Esophagus squamous epithelium (tissue), 5 donors: Measurements from ENCODE around the gene PLBD2. TPM values are rescaled to one million over a fixed set of nuclear protein-coding genes. Genes with fewer than 3 reads are reported as not detected.

ENCODE experiments used
- DNase-seq: peaks from one replicate; lab custom pipeline; 2025; lab: John Stamatoyannopoulos, UW
- H3K27ac ChIP-seq, 4 donors: fragments of 200-600 bp; sonication (generic); one replicate each; pipeline ENCODE4 v1.5.1; 2016 to 2019; ENCODE audit warnings: mild to moderate bottlenecking in 1 of 4
- H3K27me3 ChIP-seq, 4 donors: fragments of 200-600 bp; sonication (generic); 1 replicate in 3 of 4; 2 replicates in 1 of 4; pipeline versions ENCODE4 v1.5.1 to v1.6.0; 2017 to 2021; ENCODE audit warnings: antibody characterized with exemption in 1 of 4
- H3K36me3 ChIP-seq, 3 donors: fragments of 200-600 bp; sonication (generic); one replicate each; pipeline ENCODE4 v1.5.1; 2016 to 2019
- H3K4me1 ChIP-seq, 3 donors: fragments of 200-600 bp; sonication (generic); one replicate each; pipeline ENCODE4 v1.5.1; 2017 to 2019
- H3K4me3 ChIP-seq, 4 donors: fragments of 200-600 bp; sonication (generic); 1 replicate in 3 of 4; 2 replicates in 1 of 4; pipeline ENCODE4 v1.5.1; 2016 to 2019; ENCODE audit warnings: mild to moderate bottlenecking in 2 of 4, moderate library complexity in 1 of 4
- H3K9me3 ChIP-seq, 3 donors: fragments of 200-600 bp; sonication (generic); one replicate each; pipeline ENCODE4 v1.5.1; 2016 to 2019
- POLR2A ChIP-seq, 4 donors: fragments of 450-650 bp; IDR thresholded peaks; one replicate each; pipeline ENCODE4 v1.6.1; 2017; ENCODE audit warnings: antibody characterized with exemption in 4 of 4, mild to moderate bottlenecking in 4 of 4, moderate library complexity in 3 of 4
- WGBS, 2 donors: methylation state at CpG; one replicate each; pipeline ENCODE4 v1.1.5; 2018; 5-methylcytosine and 5-hydroxymethylcytosine counted together
- intact Hi-C: fragments of 100-400 bp; cut with DNase I; formaldehyde crosslinking; loops from one replicate; pipeline ENCODE4 v1.15.0; 2022
- total RNA-seq, 4 donors: library from RNA; depleted of rRNA; stranded (reverse); fragments of >200 nt; gene quantifications; one replicate each; pipeline ENCODE4 v1.1.0, GENCODE V29; 2016
- TF ChIP-seq, protein P1 (sequence below), 6 experiments: fragments of 450-650 bp in 4 of 6; fragments of 200-600 bp in 2 of 6; sonication (generic) in 2 of 6; IDR thresholded peaks; one replicate each; pipeline ENCODE4 v1.5.1; 2016 to 2019; ENCODE audit warnings: antibody characterized with exemption in 6 of 6, mild to moderate bottlenecking in 4 of 6, moderate library complexity in 4 of 6
- donor health status: DM: yes; HTN: yes; CAD: no.

Gene PLBD2
- total RNA-seq, 4 donors from 2014 or later = 14.3 to 22.0 (median 17.1) TPM

DNA sequence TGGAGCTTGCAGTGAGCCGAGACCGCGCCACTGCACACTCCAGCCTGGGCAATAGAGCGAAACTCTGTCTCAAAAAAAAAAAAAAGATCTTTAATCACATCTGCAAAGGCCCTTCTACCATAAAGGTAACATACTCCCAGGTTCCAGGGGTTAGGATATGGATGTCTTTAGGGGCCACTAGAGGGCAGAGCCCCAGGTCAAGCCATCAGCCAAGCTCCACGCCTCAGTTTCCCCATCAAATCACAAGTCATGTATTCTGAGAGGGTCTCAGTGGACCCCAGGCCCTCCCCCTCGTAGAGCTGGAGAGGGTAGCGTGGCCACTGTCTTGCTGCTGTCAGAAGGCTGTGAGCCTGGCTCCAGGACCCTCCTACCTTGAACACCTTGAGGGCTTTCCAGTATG lies 42.2 kb upstream of the PLBD2 start:
- 97 to 100% methylated on average over 1 to 6 of the region's 7 CpGs for WGBS, 2 donors
- H3K27ac ChIP-seq = no peak overlapping the region
- peaks cover 13 to 100% (median 36%) of the 10 kb centered on the region in 3 donors for H3K36me3 ChIP-seq
- no peaks in the 10 kb centered on the region for H3K9me3 ChIP-seq
- H3K4me1 ChIP-seq = no peaks in the 10 kb centered on the region
- H3K27me3 ChIP-seq = no peaks in the 10 kb centered on the region
- DNase-seq = no peak
- TF ChIP-seq, protein P1, sequence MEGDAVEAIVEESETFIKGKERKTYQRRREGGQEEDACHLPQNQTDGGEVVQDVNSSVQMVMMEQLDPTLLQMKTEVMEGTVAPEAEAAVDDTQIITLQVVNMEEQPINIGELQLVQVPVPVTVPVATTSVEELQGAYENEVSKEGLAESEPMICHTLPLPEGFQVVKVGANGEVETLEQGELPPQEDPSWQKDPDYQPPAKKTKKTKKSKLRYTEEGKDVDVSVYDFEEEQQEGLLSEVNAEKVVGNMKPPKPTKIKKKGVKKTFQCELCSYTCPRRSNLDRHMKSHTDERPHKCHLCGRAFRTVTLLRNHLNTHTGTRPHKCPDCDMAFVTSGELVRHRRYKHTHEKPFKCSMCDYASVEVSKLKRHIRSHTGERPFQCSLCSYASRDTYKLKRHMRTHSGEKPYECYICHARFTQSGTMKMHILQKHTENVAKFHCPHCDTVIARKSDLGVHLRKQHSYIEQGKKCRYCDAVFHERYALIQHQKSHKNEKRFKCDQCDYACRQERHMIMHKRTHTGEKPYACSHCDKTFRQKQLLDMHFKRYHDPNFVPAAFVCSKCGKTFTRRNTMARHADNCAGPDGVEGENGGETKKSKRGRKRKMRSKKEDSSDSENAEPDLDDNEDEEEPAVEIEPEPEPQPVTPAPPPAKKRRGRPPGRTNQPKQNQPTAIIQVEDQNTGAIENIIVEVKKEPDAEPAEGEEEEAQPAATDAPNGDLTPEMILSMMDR (IDR thresholded peaks at IDR 0.05) = no peak
- no peak for TF ChIP-seq POLR2A (IDR thresholded peaks at IDR 0.05)
- no peak overlapping the region for H3K4me3 ChIP-seq
- intact Hi-C loops = no loop called here

DNA sequence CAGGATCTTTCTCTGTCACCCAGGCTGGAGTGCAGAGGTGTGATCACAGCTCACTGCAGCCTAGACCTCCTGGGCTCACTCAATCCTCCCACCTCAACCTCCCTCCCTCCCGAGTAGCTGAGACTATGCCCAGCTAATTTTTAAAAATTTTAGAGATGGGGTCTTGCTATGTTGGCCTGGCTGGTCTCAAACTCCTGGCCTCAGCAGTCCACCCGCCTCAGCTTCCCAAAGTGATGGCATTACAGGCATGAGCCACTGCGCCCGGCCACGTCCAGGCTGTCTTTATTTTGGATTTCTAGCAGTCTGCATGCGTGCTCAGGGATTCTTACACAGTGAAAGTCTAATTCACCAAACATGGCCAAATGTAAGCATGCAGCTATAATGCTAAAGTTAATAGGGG lies 41.3 kb upstream of the PLBD2 start:
- H3K27ac ChIP-seq = no peak overlapping the region
- peaks cover 13 to 100% (median 36%) of the 10 kb centered on the region in 3 donors for H3K36me3 ChIP-seq
- no peaks in the 10 kb centered on the region for H3K4me1 ChIP-seq
- TF ChIP-seq, protein P1 (IDR thresholded peaks at IDR 0.05) = no peak
- TF ChIP-seq POLR2A (IDR thresholded peaks at IDR 0.05) = no peak
- no peak overlapping the region for H3K4me3 ChIP-seq
- no peak for DNase-seq
- H3K9me3 ChIP-seq = no peaks in the 10 kb centered on the region
- no peaks in the 10 kb centered on the region for H3K27me3 ChIP-seq
- 80 to 91% methylated on average over 1 to 6 of the region's 6 CpGs for WGBS, 2 donors
- intact Hi-C loops = no loop called here

DNA sequence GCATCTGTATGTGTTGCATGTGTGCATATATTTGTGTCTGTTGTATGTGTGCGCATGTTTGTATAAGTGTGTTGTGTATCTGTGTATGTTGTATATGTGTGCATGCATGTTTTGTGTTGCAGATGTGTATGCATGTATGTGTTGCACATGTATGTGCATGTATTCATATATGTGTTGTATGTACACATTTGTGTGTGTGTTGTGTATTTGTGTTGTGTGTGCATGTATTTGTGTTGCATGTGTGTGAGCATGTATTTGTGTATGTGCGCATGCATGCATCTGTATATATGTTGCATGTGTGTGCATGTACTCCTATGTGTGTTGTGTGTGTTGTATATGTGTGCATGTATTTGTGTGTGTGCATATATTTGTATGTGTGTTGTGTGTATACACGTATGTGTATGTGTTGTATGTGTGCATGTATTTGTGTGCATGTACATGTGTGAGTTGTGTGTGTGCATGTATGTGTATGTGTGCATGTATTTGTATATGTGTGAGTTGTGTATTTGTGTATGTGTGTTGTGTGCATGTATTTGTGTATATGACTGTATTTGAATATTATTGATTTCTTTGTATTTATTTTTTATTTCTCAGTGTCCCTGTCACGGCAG lies 40.2 kb upstream of the PLBD2 start:
- no peaks in the 10 kb centered on the region for H3K9me3 ChIP-seq

DNA sequence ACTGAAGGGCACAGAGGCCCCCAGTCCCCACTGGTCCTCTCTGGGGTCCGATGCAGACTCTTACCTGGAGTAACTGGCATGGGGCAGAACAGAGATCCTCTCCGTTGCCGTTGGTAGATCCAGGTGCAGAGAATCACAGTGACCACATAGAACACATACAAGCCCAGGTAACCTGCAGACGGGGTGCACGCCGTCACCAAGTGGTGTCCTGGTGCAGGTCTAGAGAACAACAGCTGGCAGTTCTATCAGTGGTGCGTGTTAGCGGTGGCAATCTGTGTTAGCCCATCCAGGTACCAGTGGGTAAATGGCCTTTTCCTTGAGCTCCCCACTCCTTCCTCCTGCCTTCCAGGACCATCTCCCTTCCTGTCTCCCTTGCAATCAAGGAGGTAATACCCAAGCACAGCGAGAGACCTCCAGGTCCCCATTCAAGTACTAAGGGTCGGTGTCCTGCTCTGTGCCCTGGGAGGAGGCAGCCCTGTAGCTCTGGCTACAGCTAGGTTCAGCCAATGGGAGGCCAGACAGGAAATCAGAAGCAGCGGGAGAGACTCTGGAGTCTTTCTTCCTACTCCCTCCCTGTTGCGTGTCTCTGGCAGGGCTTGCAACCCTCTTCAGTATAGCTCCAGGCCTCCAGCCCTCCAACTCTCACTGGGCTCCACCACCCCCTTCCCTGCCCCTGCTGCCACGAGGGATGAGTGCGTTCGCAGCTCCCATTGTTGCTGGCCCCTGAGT lies 39.3 kb upstream of the PLBD2 start:
- WGBS, 2 donors = 95 to 98% methylated on average over 6 to 12 of the region's 15 CpGs
- Histone ChIP-seq H3K27me3 (no peaks in the 10 kb centered on the region), H3K9me3 (no peaks in the 10 kb centered on the region), H3K27ac (no peak overlapping the region), H3K4me3 (no peak overlapping the region), H3K36me3 (peaks cover 17 to 95% (median 29%) of the 10 kb centered on the region in 3 donors), H3K4me1 (no peaks in the 10 kb centered on the region)
- intact Hi-C loops = no loop called here
- TF ChIP-seq, protein P1 (IDR thresholded peaks at IDR 0.05) = no peak
- no peak for TF ChIP-seq POLR2A (IDR thresholded peaks at IDR 0.05)
- DNase-seq = no peak

More for the DNA sequence above, 40.2 kb upstream of the PLBD2 start:
- Histone ChIP-seq H3K36me3 (peaks cover 15 to 100% (median 36%) of the 10 kb centered on the region in 3 donors), H3K27ac (no peak overlapping the region), H3K4me1 (no peaks in the 10 kb centered on the region), H3K27me3 (no peaks in the 10 kb centered on the region), H3K4me3 (no peak overlapping the region)
- TF ChIP-seq POLR2A (IDR thresholded peaks at IDR 0.05) = no peak
- TF ChIP-seq, protein P1 (IDR thresholded peaks at IDR 0.05) = no peak
- no peak for DNase-seq
- WGBS, 2 donors = 97% methylated on average over 3 to 4 of the region's 4 CpGs
- intact Hi-C loops = no loop called here

DNA sequence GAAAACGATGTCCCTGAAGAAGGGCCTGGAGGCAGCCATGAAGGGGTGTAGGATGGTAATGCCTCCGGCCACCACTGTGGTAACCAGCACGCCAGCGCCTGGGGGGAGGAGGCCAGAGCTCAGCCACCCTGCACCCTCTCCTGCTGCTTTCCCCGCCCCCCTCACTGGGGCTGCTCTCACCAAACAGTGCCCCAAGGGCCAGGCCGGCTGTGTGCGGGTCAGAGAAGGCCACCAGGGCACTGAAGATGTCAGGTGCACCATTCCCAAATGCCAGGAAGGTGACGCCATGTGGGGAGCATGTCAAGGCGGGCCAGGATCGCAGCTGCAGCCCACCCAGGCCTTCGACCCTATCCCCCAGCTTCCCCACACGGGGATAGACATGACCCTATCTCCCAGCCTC lies 38.0 kb upstream of the PLBD2 start:
- intact Hi-C loops = no loop called here
- H3K4me3 ChIP-seq = no peak overlapping the region
- no peak overlapping the region for H3K27ac ChIP-seq
- no peaks in the 10 kb centered on the region for H3K4me1 ChIP-seq
- peaks cover 17 to 82% (median 23%) of the 10 kb centered on the region in 3 donors for H3K36me3 ChIP-seq
- no peak for DNase-seq
- TF ChIP-seq, protein P1 (IDR thresholded peaks at IDR 0.05) = no peak
- TF ChIP-seq POLR2A (IDR thresholded peaks at IDR 0.05) = no peak
- H3K9me3 ChIP-seq = no peaks in the 10 kb centered on the region
- 100% methylated on average over 3 to 5 of the region's 12 CpGs for WGBS, 2 donors
- H3K27me3 ChIP-seq = no peaks in the 10 kb centered on the region
